HS-27A (cell line): ENCODE results near the gene ZNF592.

Experiments used
- DNase-seq: peaks from one replicate; pipeline ENCODE4 v3.0.0-alpha.2; 2012; ENCODE audit warnings: low read depth, missing footprints

Gene ZNF592

DNA sequence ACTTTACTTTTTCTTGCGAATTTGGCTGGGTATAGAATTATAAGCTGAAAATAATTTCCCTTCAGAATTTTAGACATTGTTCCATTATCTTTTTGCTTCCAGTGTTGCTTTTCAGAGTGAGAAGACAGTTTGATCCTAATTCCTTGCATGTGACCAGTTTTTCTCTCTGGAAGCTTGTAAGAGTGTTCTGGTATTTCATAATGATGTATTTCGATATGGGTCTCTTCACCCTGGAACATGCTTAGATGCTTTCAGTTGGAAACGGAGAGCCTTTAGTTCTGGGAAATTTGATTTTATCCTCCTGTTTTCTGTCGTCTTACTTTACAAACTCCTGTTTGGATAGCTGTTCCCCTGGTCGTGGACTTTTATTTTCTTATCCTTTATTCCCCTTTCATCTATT, 82.6 kb downstream of the ZNF592 start:
- DNase-seq: no peak

DNA sequence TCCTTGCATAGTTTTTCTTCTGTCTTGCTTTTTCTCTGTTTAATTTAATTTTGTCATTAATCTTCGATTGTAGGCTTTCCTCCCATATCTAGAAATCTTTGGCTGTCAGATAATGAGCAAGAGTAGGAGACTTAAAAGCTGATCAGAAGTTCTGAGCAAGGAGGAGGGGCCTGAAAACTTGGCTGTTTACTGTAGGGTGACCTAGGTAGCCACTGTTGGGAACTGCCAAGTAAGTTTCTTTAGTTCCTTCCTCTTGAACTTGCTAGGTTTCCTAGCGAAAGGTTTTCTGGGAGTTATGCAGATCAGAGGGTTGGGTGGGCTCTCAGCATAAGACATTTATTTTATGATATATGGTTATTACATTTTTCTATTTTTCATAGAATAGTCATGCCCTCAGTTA, 83.2 kb downstream of the ZNF592 start:
- no peak for DNase-seq

DNA sequence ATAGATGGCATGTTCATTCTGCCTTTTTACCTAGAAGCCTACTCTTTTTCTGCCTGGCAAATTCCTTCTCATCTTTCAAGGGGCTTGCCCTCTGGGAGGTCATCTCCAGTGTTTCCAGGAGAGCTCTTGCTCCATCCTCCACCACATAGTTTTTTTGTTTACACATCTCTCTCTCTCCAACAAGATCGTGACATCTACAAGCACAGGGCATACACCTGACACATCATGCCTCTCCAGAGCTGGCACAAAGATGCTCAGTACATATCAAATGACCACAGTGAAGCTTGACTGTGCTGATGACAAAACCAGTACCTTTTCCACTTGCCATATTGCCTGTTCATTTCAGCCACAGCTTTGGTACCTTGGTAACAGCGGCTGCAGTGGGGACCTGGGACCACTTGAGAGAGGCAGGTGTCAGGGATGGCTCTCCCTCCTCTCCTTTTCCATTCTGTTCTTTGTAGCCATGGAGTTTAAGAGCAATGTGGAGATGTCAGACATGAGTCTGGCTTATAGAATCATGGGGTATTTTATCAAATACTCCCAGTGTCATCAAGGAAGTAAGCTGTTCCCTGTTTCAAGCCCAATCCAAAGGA, 84.2 kb downstream of the ZNF592 start:
- DNase-seq: no peak

DNA sequence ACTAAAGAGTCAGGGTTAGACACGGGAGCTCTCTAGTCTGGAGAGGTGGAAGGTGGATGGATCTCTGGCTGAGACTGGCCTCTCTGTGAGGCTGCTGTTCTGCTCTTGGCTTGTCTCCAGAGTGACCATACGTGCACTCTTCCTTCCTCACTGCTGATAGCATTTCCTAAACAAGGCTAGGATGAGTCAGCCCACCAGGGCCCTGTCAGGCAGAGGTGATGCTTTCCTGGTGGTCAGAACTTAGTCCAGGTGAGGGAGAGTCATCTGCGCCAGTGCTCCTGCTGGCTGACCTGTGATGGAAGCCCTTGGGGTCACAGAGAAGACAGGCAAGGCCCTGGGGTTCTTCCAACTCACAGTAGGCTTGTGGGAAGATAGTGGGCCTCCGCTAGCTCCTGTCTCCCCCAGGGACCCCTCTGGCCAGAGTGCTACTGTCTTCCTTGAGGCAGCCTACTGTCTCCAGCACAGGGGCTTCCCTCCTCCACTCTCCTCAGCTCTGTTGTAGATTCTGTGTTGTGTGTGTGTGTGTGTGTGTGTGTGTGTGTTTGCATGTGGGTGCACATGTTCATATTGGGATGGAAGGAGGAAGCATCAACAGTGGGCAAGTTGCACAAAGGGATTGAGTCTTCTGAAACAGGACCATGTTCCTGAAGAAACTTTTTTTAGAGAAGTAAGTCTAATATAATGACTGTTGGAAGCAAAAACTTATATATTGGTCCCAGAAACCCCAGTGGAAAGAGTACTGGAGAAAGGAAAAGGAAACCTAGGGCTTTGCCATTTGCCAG, 85.2 kb downstream of the ZNF592 start:
- DNase-seq: no peak

DNA sequence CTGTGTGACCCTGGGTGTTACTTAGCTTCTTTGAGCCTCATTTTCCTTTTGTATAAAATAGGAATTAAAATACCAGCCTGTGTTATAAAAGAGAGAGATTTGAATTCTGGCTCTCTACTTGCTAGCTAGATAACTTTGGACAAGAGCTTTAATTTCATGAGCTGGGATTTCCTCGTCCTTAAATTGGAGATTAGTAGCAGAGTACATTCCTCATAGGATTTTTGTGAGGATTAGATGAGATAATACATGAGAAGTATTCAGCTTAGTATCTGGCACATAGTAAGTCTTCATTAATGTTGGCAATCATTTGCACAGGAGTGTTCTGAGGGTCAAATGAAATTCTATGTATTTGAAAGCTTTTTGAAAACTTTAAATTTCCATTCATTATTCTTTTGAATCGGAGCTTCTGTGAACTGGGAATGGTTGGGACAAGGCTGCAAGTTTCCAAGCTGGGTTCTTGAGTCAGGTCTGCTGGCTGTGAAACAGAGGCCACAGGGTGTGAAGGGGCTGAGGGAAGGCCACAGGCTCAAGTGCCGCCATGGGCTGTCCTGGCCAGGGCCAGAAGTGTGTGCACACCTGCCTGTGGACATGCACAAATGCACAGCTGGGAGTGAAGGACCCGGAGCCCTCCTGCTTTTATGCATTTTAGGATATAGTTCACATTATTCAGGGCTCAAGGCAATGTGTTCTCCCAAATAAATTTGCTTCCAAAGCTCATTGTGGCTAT, 86.0 kb downstream of the ZNF592 start:
- no peak for DNase-seq

DNA sequence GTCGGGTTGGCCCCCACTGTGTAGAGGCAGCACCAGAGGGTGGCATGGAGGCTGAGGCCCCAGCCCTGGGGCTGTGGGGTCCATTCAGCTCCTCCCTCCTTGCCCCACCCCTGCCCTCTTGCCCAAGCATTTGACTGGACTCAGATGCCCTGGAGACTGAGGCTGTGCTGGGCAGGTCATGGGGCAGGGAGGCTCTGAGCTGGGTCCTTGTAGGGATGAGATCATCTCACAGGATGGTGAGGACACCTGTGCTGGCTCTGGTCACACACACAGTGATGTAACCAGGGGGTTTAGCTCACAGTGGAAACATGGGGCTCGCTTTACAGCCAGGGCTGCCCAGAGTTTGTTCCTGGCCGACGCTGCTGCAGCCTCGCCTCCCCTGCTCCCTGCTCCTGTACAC, 86.6 kb downstream of the ZNF592 start:
- DNase-seq: no peak

DNA sequence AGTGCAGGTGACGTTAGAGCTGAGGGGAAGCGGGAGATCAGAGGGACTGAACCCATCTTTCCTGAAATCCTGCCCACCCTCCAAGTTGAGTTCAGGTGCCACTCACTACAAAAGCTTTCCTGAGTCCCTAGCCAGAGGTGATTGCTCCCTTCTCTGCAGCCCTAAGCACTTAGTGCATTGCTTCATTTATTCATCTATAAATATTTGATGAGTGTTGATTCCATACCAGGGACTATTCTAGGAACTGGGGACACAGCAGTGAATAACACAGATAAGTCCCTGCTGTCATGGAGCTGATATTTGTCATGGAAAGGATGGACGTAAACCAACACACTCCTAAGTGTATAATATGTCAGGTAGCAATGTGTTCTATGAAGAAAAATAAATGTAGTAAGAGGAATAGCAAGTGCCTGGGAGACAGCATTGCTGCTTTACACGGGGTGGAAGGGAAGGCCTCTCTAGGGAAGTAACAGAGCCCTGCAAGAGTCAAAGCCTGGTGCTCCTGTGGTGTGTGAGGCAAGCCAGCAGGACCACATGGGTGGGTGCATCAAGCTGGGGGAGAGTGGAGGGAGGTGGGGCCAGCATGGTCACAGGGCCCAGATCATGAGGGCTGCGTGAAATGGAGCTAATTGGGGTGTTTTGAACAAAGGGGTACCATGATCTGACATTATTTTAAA, 87.4 kb downstream of the ZNF592 start:
- DNase-seq: no peak

DNA sequence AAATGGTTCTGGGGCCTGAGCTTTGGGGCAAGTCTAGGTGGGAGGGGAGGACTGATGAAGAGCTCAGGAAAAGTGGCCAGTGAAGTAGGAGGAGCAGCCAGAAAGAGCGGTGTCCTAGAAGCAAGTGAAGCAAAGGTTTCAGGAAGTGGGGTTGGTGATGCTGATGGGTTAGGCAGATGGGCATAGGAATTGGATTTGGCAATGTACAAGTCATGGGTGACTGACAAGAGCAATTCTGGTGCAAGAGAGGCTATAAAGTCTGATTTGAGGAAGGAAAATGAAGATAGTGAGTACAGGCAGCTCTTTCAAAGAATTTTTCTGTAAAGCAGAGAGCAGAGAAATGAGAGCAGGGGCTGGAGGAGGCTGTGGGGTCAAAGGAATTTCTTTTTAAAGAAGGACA, 88.5 kb downstream of the ZNF592 start:
- DNase-seq: no peak

DNA sequence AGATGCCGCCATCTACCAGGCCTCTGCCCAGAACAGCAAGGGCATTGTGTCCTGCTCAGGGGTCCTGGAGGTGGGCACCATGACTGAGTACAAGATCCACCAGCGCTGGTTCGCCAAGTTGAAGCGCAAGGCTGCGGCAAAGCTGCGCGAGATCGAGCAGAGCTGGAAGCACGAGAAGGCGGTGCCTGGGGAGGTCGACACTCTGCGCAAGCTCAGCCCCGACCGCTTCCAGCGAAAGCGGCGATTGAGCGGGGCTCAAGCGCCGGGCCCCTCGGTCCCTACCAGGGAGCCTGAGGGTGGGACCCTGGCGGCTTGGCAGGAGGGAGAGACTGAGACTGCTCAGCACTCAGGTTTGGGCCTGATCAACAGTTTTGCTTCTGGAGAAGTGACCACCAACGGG, 91.3 kb downstream of the ZNF592 start:
- DNase-seq: no peak

DNA sequence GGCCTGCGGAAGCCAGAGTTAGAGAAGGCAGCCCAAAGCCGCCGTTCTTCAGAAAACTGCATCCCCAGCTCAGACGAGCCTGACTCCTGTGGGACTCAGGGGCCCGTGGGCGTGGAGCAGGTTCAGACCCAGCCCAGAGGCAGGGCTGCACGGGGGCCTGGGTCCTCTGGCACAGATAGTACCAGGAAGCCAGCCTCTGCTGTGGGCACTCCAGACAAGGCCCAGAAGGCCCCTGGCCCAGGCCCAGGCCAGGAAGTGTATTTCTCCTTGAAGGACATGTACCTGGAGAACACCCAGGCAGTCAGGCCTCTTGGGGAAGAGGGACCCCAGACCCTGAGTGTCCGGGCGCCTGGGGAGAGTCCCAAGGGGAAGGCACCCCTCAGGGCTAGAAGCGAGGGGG, 91.9 kb downstream of the ZNF592 start:
- no peak for DNase-seq

DNA sequence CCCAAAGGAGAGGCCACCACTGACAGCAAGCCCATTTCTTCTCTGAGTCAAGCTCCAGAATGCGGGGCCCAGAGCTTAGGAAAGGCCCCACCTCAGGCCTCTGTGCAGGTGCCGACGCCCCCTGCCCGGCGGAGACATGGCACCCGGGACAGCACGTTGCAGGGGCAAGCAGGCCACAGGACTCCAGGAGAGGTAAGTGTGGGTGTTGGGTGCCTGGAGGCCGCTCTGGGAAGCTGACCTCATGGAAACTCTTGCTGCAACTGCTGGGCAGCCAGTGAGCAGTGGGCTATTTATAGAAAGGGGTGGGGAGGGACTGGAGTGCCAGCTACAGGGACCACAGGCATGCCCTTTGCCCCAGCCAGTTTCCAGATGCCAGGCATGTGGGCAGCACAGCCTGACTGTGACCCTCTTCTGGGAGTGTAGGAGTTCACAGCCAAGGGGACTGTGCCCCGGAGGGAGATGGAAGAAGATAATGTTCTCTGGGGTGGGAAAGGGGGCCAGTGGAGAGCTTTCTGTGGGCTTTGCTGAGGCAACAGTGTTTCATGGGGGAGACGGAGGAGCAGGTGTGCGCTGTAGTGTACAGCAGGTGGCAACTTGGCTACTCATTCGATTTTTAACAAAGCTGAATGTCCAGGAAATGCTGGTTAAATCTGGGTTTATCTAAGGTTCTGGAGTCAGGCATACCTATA, 92.5 kb downstream of the ZNF592 start:
- DNase-seq: no peak

DNA sequence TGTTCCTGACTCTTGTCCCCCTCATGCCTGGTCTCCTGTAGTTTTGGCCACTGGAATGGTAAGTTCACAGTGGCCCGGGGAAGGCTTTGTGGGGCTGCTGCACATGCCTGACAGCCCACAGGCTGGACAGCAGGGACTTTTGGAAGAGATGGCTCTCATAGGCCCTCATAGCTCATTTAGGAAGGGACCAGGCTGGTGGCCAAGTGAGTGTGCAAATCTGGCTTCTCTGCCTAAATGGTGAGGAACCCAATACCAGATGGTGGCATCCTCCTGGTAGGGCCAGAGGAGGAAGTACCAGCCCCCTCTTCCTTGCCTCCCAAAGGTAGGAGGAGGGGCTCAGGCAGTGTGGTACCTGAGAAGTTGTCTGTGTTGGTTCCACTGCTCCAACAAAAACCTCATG, 94.4 kb downstream of the ZNF592 start:
- no peak for DNase-seq

DNA sequence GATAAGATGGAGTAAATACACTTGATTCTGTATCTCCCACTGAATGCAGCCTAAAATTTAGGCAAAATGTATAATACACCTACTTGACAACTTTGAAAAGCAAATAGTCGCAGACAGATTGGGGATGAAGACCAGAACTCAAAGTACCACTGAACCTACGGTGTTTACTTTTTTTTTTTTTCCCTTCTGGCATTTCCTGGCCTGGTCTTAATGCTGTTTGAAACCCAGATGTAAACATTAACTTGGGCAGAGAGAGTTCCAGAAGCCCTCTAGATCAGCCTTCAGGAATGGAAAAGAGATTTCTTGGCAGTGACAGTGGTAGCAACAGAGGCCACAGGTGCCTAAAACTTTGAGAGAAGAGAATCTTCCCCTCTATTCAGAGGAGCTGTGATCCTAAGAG, 96.6 kb downstream of the ZNF592 start:
- no peak for DNase-seq

DNA sequence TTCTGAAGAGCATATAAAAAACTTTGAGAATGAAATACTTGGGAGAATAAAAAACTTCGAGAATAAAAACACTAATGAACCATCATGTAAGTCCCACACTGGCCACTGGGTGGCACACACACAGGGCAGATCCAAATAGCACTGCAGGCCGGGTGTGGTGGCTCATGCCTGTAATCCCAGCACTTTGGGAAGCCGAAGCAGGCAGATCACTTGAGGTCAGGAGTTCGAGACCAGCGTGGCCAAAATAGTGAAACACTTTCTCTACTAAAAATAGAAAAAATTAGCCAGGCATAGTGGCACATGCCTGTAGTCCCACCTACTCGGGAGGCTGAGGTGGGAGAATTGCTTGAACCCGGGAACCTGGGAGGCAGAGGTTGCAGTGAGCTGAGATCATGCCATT, 97.2 kb downstream of the ZNF592 start:
- DNase-seq: peak; percentile 50

DNA sequence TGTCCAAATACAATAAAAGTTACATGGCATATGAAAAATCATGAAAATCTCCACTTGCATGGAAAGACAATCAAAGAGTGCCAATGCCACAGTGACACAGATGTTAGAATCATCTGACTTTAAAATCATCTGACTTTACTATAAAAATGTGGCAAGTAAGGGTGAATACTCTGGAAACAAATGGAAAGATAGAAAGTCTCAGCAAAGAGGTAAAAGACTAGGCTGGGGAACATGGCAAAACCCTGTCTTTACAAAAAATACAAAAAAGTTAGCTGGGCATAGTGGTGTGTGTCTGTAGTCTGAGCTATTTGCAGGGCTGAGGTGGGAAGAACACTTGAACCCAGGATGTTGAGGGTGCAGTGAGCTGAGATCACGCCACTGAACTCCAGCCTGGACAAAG, 97.9 kb downstream of the ZNF592 start:
- DNase-seq: no peak

DNA sequence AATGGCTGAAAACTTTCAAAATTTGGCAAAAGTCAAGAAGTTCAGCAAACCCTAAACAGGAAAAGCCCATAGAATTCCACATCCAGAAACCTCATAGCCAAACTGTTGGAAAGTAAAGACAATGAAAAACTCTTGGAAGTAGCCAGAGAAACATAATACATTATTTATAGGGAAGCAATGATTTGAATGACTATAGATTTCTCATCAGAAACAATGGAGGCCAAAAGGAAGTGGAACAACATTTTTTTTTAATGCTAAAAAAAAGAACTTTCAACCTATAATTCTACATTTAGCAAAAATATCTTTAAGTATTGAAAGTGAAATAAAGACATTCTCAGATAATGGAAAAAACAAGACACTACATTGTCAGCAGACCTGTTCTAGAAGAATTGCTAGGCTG, 99.0 kb downstream of the ZNF592 start:
- DNase-seq: no peak

DNA sequence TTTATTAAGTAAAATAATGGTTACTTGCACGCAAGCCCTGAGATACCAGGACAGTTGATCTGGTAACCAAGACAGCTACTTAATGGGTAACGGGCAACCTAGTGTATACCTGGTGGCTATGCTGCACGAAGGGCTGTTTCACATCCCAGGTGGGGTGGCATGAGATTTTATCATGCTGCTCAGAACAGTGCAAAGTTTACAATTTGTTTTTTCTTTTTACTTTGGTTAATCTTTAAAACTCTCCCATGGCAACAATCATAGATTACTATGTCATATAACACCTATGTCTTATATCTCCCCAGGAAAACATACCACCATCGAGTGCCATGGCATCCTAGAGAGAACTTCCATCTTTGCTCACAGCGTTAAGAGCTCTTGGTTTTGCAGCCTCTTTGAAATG, 103.8 kb downstream of the ZNF592 start:
- no peak for DNase-seq

DNA sequence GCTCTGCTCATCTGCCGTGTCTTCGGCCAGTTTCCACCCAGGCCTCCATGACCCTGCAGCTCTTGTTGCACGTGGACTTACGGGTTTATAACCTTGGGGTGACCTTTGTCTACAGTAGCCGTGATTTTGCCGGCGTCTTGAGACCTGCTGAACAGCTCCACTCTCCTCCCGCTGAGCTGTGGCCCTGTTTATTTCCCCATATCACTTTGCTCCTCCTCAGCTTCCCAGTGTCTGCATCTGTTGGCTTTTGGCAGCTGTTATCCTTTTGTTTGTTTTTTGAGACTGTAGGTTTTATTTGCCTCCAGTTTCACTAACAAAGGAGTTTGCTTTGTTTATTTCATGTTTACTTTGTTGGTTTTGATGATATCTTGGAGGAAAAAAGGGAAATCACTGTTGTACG, 106.7 kb downstream of the ZNF592 start:
- no peak for DNase-seq

DNA sequence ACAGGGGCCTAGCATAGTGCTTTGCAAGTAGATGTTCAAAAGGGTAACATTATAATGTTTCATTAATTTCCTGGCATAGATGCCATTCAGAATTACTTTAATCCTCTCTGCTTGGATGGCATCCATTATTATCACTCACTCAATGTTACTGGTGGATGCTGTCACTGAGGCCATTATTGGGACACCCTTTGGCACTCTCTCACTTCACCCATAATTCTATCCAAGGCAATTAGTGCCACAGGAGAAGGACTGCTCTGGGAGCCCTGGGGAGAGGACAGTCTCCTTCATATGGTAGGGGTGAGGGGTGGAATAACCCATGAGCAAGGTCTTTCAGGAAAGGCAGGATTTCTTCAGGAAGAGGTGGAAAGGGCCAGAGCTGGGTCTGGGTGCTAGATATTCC, 107.4 kb downstream of the ZNF592 start:
- DNase-seq: no peak
